ENCODE results near the gene CCR8.

CCR8 gene, protein sequence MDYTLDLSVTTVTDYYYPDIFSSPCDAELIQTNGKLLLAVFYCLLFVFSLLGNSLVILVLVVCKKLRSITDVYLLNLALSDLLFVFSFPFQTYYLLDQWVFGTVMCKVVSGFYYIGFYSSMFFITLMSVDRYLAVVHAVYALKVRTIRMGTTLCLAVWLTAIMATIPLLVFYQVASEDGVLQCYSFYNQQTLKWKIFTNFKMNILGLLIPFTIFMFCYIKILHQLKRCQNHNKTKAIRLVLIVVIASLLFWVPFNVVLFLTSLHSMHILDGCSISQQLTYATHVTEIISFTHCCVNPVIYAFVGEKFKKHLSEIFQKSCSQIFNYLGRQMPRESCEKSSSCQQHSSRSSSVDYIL

DNA sequence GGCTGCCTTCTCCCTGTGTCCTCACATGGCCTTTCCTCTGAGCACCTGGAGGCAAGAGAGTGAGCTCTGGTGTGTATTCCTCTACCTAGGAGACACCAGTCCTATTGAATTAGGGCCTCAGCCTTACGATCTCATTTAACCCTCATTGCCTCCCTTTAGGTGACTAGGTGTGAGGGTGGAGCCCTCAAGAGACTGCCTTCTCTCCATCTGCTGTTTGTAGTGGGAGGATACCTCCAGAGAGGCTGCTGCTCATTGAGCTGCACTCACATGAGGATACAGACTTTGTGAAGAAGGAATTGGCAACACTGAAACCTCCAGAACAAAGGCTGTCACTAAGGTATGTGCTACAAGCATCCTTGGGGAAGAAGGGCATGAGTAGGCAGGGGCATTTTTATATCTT, at the start of gene CCR8:
Gene CCR8 (plus strand): TSS at position 217 of the 400 bp plus-strand sequence. CDS start 2,623 bp downstream, outside the sequence.
- DNase-seq (ENCODE audit: low read depth), result no peak

DNA sequence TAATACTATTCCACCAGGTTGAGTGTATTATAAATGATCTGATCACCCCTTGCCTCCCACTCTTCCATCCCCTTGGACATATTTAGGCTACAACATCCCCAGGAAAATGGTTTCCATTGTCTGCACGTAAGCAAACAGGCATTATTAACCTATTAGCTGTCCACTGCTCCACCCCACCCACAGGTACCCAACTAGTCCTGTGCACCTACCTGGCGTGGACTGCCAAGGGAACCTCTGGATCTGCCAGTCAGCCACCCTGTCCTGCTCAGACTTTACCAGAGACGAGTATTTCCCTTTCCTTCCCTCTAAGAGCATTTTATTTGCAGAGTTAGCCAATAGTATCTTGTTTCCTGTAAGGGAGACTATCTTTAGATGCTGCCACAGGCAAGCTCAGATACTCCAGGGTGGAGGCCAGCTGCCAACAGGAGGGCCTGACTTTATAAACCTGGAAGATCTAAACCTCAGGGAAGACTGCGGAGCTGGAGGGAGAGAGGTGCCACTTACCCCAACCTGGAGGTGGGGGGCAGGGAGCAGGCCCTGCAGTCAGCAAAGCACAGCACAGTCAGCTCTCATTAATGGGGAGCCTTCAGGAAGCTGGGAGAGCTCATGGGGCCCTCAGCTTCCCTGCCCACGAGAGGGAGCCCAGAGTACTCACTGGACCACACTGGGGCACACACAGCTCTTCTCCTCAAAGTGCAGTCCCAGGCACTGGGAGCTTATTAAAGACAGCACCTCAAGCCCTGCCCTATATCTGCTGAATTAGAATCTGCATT, 49.6 kb upstream of the CCR8 start, which contains the start of gene CX3CR1:
Gene CX3CR1 (minus strand): TSS at position 292 of the 773 bp plus-strand sequence. CDS start 13,527 bp downstream, outside the sequence.
- DNase-seq (ENCODE audit: low read depth), result no peak

DNA sequence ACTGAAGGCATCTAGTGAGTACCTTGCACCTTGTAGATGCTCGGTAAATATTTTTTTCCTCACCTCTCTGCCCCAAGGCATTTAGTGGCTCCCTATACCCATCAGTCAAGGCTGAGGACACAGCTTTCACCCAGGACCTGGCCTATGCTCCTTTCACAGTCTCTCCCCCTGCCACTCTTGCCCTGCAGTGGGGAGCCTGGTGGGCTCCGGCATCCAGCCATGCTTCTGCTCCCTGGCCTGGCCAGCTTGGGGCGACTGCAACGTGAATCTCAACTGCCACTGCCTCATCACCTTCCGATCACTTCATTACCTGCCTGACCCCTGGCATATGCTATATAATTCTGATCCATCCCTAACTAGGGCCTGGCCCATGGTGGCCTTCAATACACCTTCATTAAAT, 48.9 kb upstream of the CCR8 start:
- no peak for DNase-seq (ENCODE audit: low read depth)

DNA sequence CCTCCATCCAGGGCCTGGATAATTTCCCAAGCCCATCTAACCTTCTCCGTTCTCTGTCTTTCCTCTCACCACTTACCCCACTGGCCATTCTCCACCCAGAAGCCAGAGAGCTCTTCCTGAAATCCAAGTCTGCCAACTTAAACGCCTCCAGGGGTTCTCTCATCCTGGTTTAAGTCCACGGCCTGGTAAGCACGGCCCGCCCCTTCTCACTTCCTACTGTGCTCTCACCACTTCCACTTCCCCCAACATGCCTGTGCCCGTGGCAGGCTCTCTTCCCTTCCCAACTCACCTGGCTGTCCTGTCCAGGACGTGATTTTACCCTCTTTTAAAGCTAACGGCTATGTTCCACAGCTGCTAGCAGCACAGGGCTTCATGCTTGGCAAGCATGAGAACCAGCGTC, 48.0 kb upstream of the CCR8 start:
- no peak for DNase-seq (ENCODE audit: low read depth)

DNA sequence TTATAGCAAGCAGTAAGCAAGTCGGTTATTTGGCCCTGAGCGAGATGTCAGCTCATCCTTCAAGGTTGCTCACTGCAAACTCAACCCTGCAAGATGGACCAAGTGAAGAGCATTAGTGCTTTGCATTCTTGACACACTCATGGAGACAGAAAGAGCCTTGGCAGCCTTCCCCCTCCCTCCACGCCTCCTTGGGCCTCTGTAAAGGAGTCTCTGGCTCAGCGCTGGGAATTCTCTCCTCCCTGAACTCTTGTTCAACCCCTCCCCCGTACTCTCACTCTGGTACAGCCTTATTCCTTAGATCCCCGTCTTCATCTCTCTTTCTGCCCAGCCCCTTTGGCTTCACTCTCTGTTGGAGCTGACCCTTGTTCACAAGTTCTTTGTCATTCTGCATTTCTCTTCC, 47.5 kb upstream of the CCR8 start:
- no peak for DNase-seq (ENCODE audit: low read depth)

DNA sequence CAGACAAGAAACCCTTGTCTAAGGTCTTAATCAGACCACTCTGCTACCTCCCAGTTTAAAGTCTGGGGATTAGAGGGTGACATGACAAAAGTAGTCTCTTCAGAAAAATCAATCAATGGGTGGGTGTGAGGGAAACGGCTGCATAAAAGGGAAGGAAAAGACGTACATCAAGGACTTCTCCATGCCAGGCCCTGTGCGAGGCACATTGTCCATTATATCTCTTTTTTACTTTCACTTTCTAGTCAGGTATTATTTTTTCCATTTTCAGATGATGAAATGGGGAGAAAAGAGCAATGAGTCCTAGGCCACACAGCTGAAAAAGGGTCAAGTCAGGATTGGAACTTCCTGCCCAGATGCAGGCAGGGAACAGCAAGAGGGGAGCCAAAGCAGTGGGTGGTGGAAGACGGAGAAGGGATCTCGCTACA, 45.0 kb upstream of the CCR8 start:
- no peak for DNase-seq (ENCODE audit: low read depth)

DNA sequence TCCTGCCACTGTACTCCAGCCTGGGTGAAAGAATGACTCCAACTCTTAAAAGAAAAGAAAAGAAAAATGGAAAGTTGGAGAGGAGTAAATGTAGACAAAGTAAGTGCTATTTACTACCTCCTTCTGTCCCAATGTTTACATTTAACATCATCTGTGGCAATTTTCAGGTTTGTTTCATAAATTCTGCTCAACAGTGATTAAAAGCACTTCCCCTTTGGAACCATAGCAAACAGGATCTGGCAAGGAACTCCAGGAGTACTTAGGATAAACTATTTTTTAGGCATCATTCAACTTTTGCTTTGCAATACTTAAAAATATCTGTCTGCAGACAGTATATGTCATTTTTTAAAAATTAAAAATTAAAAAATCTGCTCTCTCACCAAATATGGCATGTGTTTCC, 44.2 kb upstream of the CCR8 start:
- DNase-seq (ENCODE audit: low read depth), result no peak

DNA sequence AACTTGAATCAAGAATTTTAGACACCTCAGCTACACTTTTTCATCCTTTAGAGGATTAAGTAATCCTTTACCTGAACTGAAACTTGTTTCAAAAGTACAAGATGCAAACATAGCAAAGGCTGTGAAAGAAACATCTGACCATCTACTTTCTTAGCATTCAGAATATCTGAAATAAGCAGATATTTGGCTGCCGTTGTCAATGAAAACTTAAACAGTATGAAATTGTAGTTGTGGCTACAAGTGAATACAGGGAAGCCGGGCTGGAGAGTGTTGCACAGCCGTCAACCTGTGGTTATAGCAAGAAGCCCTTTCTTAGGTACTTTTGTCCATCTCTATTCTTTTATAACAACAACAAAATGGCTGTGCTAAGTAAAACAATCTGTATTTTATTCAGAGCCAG, 42.7 kb upstream of the CCR8 start:
- no peak for DNase-seq (ENCODE audit: low read depth)

DNA sequence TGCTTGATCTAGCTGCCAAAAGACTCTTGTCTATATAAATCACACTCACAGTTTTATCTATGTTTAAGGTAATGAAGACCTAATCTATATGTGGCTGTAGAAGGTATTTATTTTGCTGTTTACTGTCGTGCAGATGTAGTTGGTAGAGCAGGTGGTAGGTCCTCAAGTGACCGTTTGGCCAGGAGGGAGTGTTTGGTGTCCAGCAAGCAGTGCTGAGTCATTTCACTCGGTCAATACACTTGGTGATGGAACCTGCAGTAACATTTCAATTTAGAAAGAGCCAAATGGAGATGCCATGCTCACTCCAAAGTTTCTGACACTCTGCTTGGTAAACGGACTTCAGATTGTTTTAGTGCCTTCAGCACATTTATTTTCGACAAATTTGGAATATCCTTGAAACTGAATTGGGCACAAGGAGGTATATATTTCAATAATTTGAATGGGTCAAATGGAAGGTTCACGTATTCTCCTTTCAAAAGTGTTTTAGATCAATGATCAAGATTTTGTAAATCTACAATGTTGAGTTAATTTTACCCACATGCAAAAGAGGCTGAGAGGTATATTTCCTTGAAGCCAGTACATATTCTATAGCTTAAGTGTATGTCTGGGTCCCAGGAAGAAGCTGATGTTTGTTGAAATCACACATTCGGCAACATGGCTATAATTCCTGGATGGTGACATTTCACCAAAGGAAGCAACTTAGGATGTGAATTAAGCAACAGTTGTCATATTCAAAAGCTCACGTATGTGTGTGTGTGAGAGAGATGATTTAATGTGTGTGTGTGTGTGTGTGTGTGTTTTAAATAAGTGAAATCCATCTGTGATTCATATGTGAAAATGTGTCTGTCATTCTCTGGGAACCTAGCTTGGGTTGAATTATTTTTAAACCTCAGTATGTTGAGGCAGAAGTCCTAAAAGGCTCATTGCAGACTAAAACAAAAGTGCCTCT, 42.0 kb upstream of the CCR8 start:
- no peak for DNase-seq (ENCODE audit: low read depth)

DNA sequence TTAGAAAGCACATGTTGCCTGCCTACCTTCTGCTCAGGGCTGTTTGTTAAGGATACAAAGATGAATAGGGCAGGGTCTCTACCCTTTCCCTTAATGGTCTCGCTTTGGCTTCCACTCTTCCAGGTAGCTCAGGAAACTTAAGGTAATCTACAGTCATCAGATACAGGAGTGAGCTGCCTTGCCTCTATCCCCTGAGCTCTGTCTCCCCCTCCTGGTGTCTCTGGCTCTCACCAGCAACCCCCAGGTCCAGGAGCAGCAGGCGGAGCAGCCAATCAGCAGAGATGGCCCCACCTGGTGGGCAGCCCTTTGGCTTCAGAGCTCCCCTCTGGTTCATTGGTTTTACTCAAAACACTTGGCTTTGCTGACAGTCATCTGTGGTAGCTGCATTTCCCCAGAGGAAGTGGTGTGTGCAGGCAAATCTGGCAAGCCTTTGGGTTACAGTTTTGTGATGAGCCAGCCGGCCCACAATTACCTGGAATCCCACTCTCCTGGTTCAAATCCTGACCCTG, 41.2 kb upstream of the CCR8 start:
- peak; percentile 62 for DNase-seq (ENCODE audit: low read depth)

DNA sequence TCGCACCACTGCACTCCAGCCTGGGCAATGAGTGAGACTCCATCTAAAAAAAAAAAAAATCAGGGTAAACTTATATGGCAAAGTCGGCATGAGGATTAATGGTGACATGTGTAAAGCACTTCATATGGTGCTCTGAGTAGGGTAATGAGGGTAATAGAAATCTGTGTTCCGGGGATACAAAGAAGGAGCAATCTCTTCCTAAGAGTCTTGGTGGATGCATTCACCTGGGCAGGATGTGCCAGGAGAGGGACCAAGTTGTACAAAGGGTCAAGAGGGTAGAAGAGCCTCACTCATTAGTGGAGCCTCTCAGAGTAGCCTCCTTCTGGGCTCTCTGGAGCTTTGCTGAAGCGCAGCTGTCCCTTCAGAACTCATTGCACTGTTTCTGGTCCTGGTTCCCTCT, 40.4 kb upstream of the CCR8 start:
- DNase-seq (ENCODE audit: low read depth), result no peak

DNA sequence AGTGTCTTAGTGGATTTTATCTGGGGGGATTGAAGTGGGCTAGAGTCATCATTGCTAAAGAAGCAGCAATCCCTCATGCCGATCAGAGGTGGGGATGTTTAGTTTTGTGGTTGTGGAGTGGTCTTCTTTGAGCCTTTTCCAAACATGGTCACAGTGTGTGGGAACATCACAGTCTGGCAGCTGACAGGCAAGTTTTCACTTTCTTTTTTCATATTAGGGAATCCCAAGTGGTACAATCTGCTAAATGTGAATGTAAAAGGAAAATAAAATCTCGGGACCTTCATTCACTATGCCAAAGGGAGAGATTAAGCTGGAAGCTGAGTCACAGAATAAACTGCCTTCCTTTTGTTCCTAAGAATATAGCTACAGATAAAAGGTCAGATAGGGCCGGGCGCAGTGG, 39.3 kb upstream of the CCR8 start:
- no peak for DNase-seq (ENCODE audit: low read depth)

DNA sequence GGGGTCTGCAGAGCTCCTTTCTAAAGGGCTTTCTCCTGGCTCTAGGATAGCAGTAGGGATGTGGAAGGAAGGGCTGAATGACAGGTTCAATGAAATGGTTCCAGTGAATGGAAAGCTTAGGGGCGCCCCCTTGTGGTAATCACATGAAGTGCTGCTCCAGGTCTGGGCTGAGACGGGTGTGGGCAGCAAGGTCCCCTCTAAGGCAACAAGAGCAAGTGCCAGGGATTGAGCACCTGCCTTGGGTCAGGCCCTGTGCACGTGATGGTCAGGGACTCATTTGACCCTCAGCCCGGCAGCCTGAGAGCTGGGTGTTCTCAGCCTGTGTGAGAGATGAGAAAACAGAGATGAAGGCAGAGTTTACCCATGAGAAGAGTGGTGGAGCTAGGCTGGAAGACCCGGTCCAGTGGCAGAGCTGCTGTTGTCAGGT, 37.6 kb upstream of the CCR8 start:
- peak; percentile 52 for DNase-seq (ENCODE audit: low read depth)

DNA sequence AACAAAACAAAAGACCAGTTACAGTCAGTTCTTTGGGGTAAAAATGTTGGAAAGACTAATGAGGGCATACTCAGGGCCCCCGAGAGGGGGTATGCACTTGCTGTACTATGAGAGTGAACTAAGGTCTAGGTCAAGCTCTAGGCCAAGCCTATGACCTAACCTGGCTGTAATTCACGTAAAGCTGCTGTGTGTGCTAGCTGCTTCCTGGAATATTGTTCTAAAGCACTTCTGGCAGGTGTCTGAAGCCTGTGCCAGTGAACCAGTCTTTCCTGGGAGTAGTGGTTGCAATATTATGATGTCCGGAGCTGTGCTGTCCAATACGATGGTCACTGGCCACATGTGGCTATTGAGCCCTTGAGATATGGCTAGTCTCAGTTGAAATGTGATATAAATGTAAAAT, 36.5 kb upstream of the CCR8 start:
- no peak for DNase-seq (ENCODE audit: low read depth)

DNA sequence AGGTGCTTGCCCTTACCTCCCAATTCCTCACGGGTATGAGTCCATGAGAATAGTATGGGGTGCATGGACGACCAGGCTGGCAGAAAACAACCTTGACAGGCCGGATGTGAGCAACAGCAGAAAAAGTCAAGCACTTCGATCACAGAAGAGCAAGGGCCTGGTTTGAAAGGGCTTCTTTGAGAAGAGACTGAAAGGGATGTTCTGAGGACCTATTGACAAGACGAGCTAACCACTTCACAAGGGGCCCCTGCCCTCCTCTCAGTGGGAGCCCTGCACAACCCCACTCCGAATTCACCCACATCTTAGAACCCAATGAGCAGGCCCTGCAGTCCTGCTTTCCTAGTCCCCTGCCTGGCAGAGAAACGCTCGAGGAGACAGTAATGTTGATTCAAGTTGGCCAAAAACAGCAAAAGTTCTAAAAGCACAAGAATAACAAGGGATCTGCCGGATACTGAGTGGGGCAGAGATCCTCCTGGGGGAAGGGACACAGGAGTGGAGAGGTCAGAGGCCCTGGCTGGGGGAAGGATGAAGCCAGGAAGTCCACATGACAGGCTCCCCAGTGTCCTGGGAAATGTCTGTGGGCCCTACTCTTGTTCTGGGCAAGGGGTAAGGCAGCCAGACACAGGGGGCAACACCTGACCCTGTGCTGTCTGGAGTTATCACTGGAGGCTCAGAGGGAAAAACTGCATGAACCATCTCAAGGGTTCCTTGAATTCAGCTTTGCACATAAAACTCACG, 34.9 kb upstream of the CCR8 start:
- no peak for DNase-seq (ENCODE audit: low read depth)

DNA sequence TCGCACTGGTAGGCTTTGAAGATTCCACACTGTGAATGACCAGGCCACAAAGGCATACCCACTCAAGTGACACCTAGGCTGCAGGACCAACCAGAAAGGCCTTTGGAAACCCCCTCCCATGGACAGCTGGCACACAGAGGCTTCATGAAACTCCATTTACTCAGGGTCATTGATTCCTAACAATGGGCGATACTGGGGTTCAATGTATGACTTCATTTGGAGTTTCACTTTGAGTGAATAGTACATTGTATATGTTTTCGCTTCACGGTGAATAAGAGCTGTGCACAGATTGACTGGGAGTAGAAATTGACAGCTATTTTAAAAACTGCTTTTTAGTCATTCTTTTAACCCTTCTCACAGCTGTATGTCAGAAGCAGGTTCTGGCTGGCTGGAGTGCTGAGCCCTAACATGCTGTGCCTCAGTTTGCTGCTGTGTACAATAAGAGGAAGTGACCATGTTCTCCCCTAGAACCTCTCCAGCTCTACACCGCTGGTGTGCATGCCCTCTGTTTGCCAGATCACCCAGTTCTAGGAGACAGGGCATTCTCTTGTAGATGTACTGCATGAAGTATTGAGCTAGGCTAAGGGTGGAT, 34.2 kb upstream of the CCR8 start:
- no peak for DNase-seq (ENCODE audit: low read depth)

DNA sequence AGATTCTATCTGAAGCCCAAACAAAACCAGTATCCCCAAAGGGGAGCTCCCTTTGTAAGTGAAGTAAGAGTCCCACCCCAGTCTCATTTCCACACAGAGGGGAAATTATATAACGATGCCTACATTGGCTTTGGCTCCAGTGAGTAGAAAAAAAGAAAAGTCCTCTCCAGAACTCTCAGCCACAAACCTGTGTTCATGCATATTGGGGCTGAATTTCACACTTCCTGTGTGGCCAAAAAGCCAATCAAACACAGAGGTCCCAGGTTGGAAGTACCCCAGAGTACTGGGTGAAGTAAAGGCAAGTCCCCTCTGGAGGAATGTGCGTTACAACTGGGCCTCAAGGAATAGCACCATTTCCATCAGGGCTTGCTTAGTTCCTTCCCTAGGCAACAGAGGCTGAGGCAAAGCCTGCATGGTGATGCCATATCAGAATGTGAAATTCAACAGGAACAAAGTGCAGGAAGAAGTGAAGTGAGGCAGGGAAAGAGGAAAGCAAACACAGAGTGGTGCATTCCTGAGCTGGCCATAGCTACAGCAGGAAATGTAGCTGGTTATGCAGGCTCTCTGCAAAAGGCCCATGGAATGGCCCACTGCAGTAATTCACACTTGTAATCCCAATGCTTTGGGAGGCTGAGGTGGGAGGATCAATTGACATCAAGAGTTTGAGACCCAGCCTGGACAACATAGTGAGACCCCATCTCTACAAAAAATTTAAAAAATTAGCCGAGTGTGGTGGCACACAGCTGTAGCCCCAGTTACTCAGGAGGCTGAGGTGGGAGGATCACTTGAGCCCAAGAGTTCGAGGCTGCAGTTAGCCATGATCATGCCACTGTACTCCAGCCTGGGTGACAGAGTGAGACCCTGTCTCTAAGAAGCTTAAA, 33.1 kb upstream of the CCR8 start:
- no peak for DNase-seq (ENCODE audit: low read depth)

DNA sequence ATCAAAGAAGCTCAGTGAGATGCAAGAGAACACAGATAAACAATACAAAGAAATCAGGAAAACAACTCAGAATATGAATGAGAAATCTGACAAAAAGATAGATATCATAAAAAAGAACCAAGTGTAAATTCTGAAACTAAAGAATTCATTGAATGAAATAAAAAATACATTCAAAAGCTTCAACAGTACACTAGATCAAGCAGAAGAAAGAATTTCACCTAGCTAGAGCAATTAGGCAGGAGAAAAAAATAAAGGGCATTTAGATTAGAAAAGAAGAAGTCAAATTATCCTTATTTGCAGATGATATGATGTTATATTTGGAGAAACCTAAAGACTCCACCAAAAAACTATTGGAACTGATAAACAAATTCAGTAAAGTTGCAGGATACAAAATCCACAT, 30.2 kb upstream of the CCR8 start:
- DNase-seq (ENCODE audit: low read depth), result no peak

DNA sequence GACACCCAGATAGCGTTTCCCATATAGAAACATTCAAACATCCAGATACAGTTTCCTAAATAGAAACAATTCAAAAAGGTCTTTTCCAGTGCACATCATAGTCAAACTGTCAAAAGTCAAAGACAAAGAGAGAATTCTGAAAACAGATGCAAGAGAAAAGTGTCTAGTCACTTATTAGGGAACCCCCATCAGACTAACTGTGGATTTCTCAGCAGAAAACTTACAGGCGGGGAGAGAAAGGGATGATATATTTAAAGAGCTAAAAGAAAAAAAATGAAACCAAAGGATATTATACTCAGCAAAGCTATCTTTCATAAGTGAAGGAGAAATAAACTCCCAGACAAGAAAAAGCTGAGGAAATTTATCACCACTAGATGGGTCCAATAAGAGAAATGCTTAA, 27.3 kb upstream of the CCR8 start:
- no peak for DNase-seq (ENCODE audit: low read depth)

DNA sequence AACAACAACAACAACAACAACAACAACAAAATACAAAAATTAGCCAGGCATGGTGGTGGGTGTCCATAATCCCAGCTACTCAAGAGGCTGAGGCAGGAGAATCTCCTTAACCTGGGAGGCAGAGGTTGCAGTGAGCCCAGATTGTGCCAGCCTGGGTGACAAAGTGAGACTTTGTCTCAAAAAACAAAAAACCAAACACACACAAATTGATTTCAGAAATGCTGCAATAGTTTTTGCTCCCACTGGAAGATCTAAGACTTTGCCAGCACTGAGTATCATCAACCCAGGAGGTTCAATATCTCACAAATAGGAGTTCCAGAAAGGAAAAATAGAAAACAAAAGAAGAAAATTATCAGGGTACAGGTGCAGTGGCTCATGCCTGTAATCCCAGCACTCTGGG, 16.2 kb upstream of the CCR8 start:
- DNase-seq (ENCODE audit: low read depth), result no peak
